ENCODE measurements around the gene PGA5. TPM values are rescaled to one million over a fixed set of nuclear protein-coding genes. Genes with fewer than 3 reads are reported as not detected.

The PGA5 gene
- total RNA-seq, 4 donors from 2014 or later, result 0.55 to 15.0 TPM; not detected in 2

- Histone ChIP-seq H3K27ac (no peak within 1 kb of the TSS), H3K4me1 (peaks cover 6 to 27% (median 22%) of the 10 kb centered on the region in 4 donors), H3K27me3 (peaks cover 48% of the 10 kb centered on the region), H3K9me3 (no peaks in the 10 kb centered on the region), H3K4me3 (peak within 1 kb of the TSS; percentile 38 to 64 (median 48)), H3K36me3 (peaks cover 0 to 1% (median 0%) of the 10 kb centered on the region in 4 donors)
- 3% methylated on average over 87 of the region's 97 CpGs; no CpG with 5 or more reads in 1 of the 2 donors for WGBS, 2 donors (ENCODE audit: low coverage in 1 of 2)
- TF ChIP-seq POLR2AphosphoS5 (IDR thresholded peaks at IDR 0.05), result no peak
- TF ChIP-seq, protein P1, sequence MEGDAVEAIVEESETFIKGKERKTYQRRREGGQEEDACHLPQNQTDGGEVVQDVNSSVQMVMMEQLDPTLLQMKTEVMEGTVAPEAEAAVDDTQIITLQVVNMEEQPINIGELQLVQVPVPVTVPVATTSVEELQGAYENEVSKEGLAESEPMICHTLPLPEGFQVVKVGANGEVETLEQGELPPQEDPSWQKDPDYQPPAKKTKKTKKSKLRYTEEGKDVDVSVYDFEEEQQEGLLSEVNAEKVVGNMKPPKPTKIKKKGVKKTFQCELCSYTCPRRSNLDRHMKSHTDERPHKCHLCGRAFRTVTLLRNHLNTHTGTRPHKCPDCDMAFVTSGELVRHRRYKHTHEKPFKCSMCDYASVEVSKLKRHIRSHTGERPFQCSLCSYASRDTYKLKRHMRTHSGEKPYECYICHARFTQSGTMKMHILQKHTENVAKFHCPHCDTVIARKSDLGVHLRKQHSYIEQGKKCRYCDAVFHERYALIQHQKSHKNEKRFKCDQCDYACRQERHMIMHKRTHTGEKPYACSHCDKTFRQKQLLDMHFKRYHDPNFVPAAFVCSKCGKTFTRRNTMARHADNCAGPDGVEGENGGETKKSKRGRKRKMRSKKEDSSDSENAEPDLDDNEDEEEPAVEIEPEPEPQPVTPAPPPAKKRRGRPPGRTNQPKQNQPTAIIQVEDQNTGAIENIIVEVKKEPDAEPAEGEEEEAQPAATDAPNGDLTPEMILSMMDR (IDR thresholded peaks at IDR 0.05), result peak in 1 of 5 experiments; percentile 15
- intact Hi-C loops (cut with DNase I; ENCODE audit: low total_unique reads) (no loop called here), in situ Hi-C loops (cut with MboI; ENCODE audit: low pct_ligation_motif_present in 1 of 4, low pct_unique_long_range_greater_than_20kb in 1 of 4, low sequenced_read_pairs in 3 of 4) (no loop called here)
- peak; percentile 38 for DNase-seq
Observed at GRCh38 chr11:61294717-61295595, 54.0 kb downstream of the PGA5 start, which contains the start of gene VWCE. Gene VWCE (minus strand): TSS chr11:61295316. CDS start chr11:61295037, 279 bp downstream.

- Histone ChIP-seq H3K9me3 (no peaks in the 10 kb centered on the region), H3K27me3 (peaks cover 48% of the 10 kb centered on the region), H3K4me3 (peak overlapping the region in 2 of 4 donors; percentile 53 to 64), H3K36me3 (peaks cover 0 to 7% (median 2%) of the 10 kb centered on the region in 4 donors), H3K4me1 (peaks cover 6 to 27% (median 22%) of the 10 kb centered on the region in 4 donors), H3K27ac (no peak overlapping the region)
- WGBS, 2 donors (ENCODE audit: low coverage in 1 of 2), result 33 to 70% methylated on average over 1 to 6 of the region's 12 CpGs
- peak; percentile 11 for DNase-seq
- in situ Hi-C loops (cut with MboI; ENCODE audit: low pct_ligation_motif_present in 1 of 4, low pct_unique_long_range_greater_than_20kb in 1 of 4, low sequenced_read_pairs in 3 of 4), result no loop called here
- TF ChIP-seq EP300 (IDR thresholded peaks at IDR 0.05; ENCODE audit: low read depth), result no peak
- TF ChIP-seq, protein P1 (IDR thresholded peaks at IDR 0.05), result no peak
- no peak for TF ChIP-seq POLR2A (IDR thresholded peaks at IDR 0.05)
- TF ChIP-seq POLR2AphosphoS5 (IDR thresholded peaks at IDR 0.05), result no peak
- intact Hi-C loops (cut with DNase I; ENCODE audit: low total_unique reads), result no loop called here
Observed at GRCh38 chr11:61295596-61295926, 54.6 kb downstream of the PGA5 start.

GRCh38 chr11:61297341-61297740 is 56.4 kb downstream of the PGA5 start:
- peak overlapping the region in 1 of 4 donors; percentile 11 for H3K27ac ChIP-seq
- H3K9me3 ChIP-seq, result no peaks in the 10 kb centered on the region

GRCh38 chr11:61297746-61298145 is 56.8 kb downstream of the PGA5 start:
- no peak for DNase-seq
- peaks cover 0 to 28% (median 13%) of the 10 kb centered on the region in 4 donors for H3K36me3 ChIP-seq
- 65% methylated on average over 5 of the region's 5 CpGs; no CpG with 5 or more reads in 1 of the 2 donors for WGBS, 2 donors (ENCODE audit: low coverage in 1 of 2)
- H3K27me3 ChIP-seq, result peaks cover 29% of the 10 kb centered on the region
- no peak for TF ChIP-seq POLR2AphosphoS5 (IDR thresholded peaks at IDR 0.05)
- TF ChIP-seq, protein P1 (IDR thresholded peaks at IDR 0.05), result no peak
- no peaks in the 10 kb centered on the region for H3K9me3 ChIP-seq
- H3K4me3 ChIP-seq, result no peak overlapping the region
- peaks cover 6 to 27% (median 22%) of the 10 kb centered on the region in 4 donors for H3K4me1 ChIP-seq
- intact Hi-C loops (cut with DNase I; ENCODE audit: low total_unique reads), result no loop called here
- peak overlapping the region in 1 of 4 donors; percentile 11 for H3K27ac ChIP-seq
- in situ Hi-C loops (cut with MboI; ENCODE audit: low pct_ligation_motif_present in 1 of 4, low pct_unique_long_range_greater_than_20kb in 1 of 4, low sequenced_read_pairs in 3 of 4), result no loop called here

More at GRCh38 chr11:61297341-61297740, 56.4 kb downstream of the PGA5 start:
- peaks cover 33% of the 10 kb centered on the region for H3K27me3 ChIP-seq
- peaks cover 6 to 27% (median 22%) of the 10 kb centered on the region in 4 donors for H3K4me1 ChIP-seq
- intact Hi-C loops (cut with DNase I; ENCODE audit: low total_unique reads), result no loop called here
- in situ Hi-C loops (cut with MboI; ENCODE audit: low pct_ligation_motif_present in 1 of 4, low pct_unique_long_range_greater_than_20kb in 1 of 4, low sequenced_read_pairs in 3 of 4), result no loop called here
- DNase-seq, result no peak
- no peak overlapping the region for H3K4me3 ChIP-seq
- TF ChIP-seq, protein P1 (IDR thresholded peaks at IDR 0.05), result no peak
- TF ChIP-seq POLR2A (IDR thresholded peaks at IDR 0.05), result no peak
- no peak for TF ChIP-seq EP300 (IDR thresholded peaks at IDR 0.05; ENCODE audit: low read depth)
- no peak for TF ChIP-seq POLR2AphosphoS5 (IDR thresholded peaks at IDR 0.05)
- 61 to 70% methylated on average over 1 of the region's 1 CpG for WGBS, 2 donors (ENCODE audit: low coverage in 1 of 2)
- H3K36me3 ChIP-seq, result peaks cover 0 to 24% (median 11%) of the 10 kb centered on the region in 4 donors
